K562 (cell line): ENCODE measurements around the gene HCFC1R1. TPM values are rescaled to one million over a fixed set of nuclear protein-coding genes. Genes with fewer than 3 reads are reported as not detected.

Experiments
- ATAC-seq: fragments of 200-7000 bp; cut with Tn5 transposase; 3 replicates; pipeline ENCODE4 v1.9.1; 2020; ENCODE audit warnings: moderate library complexity
- BruUV-seq: library from RNA; stranded (reverse); fragments of 400-500 nt; replicated peaks from 2 replicates; lab custom pipeline; 2021; lab: Mats Ljungman, UMichigan
- CTCF ChIA-PET: fragments of 300-600 bp; formaldehyde crosslinking; extraction: SDS; loops from one replicate; lab custom pipeline; 2021; ENCODE audit warnings: low intra/inter-chr PET ratio; lab: Yijun Ruan, JAX
- POLR2A ChIA-PET: fragments of 300-600, 350-650 bp; sonication (Branson Sonifier 250); formaldehyde crosslinking; extraction: SDS; loops from one replicate; lab custom pipeline; 2021; ENCODE audit warnings: antibody characterized with exemption, inconsistent platforms; lab: Yijun Ruan, JAX
- DNase-seq, 4 experiments: peaks; one replicate each; pipeline versions ENCODE4 v3.0.0 to v3.0.0-alpha.2; 2011 to 2018; ENCODE audit warnings: low spot score in 3 of 4, mixed read lengths in 3 of 4; ENCODE audit errors: extremely low read depth in 1 of 4
- FAIRE-seq: peaks from 2 replicates; lab custom pipeline; 2011; peaks lifted over from hg19 to GRCh38; lab: Jason Lieb, UNC
- H2AFZ ChIP-seq: 2 replicates; pipeline ENCODE4 v1.6.0; 2011; ENCODE audit warnings: low read depth, low read length, control low read depth, inconsistent platforms
- H3K27ac ChIP-seq: fragments of 200-600 bp; 3 replicates; pipeline ENCODE4 v1.8.0; 2011; ENCODE audit warnings: low read depth, mild to moderate bottlenecking, control low read depth, inconsistent platforms, low read length, moderate library complexity, mixed read lengths; ENCODE audit errors: extremely low read depth
- H3K27me3 ChIP-seq, 2 experiments: fragments of 300-600 bp in 1 of 2; 2 replicates in 1 of 2; 3 replicates in 1 of 2; pipeline versions ENCODE4 v1.6.0 to v1.8.0; 2011; ENCODE audit warnings: inconsistent platforms in 2 of 2, low read length in 2 of 2, mild to moderate bottlenecking in 1 of 2, mixed read lengths in 1 of 2, moderate library complexity in 1 of 2; ENCODE audit not compliant: control insufficient read depth in 2 of 2, insufficient read depth in 2 of 2
- H3K36me3 ChIP-seq: fragments of 300-600 bp; 3 replicates; pipeline ENCODE4 v1.8.0; 2011; ENCODE audit warnings: mild to moderate bottlenecking, low read length, inconsistent platforms; ENCODE audit not compliant: control insufficient read depth, insufficient read depth
- H3K4me1 ChIP-seq, 2 experiments: fragments of 200-600 bp in 1 of 2; replicated peaks in 1 of 2; 2 replicates in 1 of 2; 3 replicates in 1 of 2; pipeline versions ENCODE4 v1.5.1 to v1.8.0; 2011; ENCODE audit warnings: inconsistent platforms in 2 of 2, low read length in 2 of 2, mild to moderate bottlenecking in 1 of 2, mixed read lengths in 1 of 2, moderate library complexity in 1 of 2; ENCODE audit not compliant: control insufficient read depth in 2 of 2, insufficient read depth in 2 of 2
- H3K4me2 ChIP-seq: 2 replicates; pipeline ENCODE4 v1.6.1; 2011; ENCODE audit warnings: low read length, control low read depth, inconsistent platforms, mixed read lengths; ENCODE audit not compliant: insufficient read depth
- H3K4me3 ChIP-seq: fragments of 200-600 bp; sonication (generic), shearing (Covaris generic); 2 replicates; pipeline ENCODE4 v1.5.1; 2016; ENCODE audit warnings: control low read depth, inconsistent platforms
- H3K79me2 ChIP-seq: fragments of 200-600 bp; 3 replicates; pipeline ENCODE4 v1.8.0; 2011; ENCODE audit warnings: low read length, inconsistent platforms; ENCODE audit not compliant: control insufficient read depth, insufficient read depth
- H3K9ac ChIP-seq, 2 experiments: 2 replicates each; pipeline versions ENCODE4 v1.6.0 to v1.6.1; 2011; ENCODE audit warnings: low read depth in 2 of 2, low read length in 2 of 2, control low read depth in 1 of 2, inconsistent platforms in 1 of 2, mild to moderate bottlenecking in 1 of 2, mixed read lengths in 1 of 2; ENCODE audit not compliant: insufficient read depth in 1 of 2
- H3K9me1 ChIP-seq: one replicate; pipeline ENCODE4 v1.6.0; 2011; ENCODE audit warnings: inconsistent platforms, mild to moderate bottlenecking, low read length, moderate library complexity; ENCODE audit not compliant: control insufficient read depth, insufficient read depth
- H3K9me3 ChIP-seq: replicated peaks from 2 replicates; pipeline ENCODE4 v1.5.1; 2011; ENCODE audit warnings: low read depth, low read length, inconsistent platforms; ENCODE audit not compliant: control insufficient read depth, insufficient read depth
- H4K20me1 ChIP-seq: replicated peaks from 2 replicates; pipeline ENCODE4 v1.6.1; 2011; ENCODE audit warnings: low read length, inconsistent platforms, mixed read lengths; ENCODE audit not compliant: control insufficient read depth, insufficient read depth
- EGR1 ChIP-seq: fragments of 450-650 bp; conservative IDR thresholded peaks from 2 replicates; pipeline ENCODE4 v1.6.1; 2017; ENCODE audit warnings: mild to moderate bottlenecking
- NKRF ChIP-seq: fragments of 450-650 bp; IDR thresholded peaks from 2 replicates; pipeline ENCODE4 v1.6.1; 2016; ENCODE audit warnings: borderline replicate concordance
- RBM15 ChIP-seq: fragments of 200-400 bp; formaldehyde crosslinking; IDR thresholded peaks from 2 replicates; pipeline ENCODE4 v1.6.1; 2018; ENCODE audit warnings: mild to moderate bottlenecking, low read length, moderate library complexity; ENCODE audit not compliant: insufficient read depth
- TRIM25 ChIP-seq: fragments of 450-650 bp; IDR thresholded peaks from 2 replicates; pipeline ENCODE4 v1.7.0; 2016; ENCODE audit warnings: borderline replicate concordance
- TRIM28 ChIP-seq: fragments of 450-650 bp; IDR thresholded peaks from 2 replicates; pipeline ENCODE4 v1.6.1; 2017
- WGBS: fragments of 100-300 bp; shearing (Covaris generic); methylation state at CpG from one replicate; pipeline ENCODE4 v1.1.6; 2016; ENCODE audit warnings: low coverage, mixed read lengths; ENCODE audit not compliant: insufficient coverage; ENCODE audit errors: missing lambda C conversion rate; 5-methylcytosine and 5-hydroxymethylcytosine counted together
- in situ Hi-C: fragments of 300-500 bp; cut with MboI; formaldehyde crosslinking; loops from 4 replicates; pipeline ENCODE4 v1.15.0; 2018; ENCODE audit warnings: inconsistent platforms, mixed read lengths
- intact Hi-C: fragments of 100-400 bp; cut with micrococcal nuclease; formaldehyde crosslinking; loops from 2 replicates; pipeline ENCODE4 v1.14.2; 2022
- polyA plus RNA-seq, 8 experiments: library from polyadenylated mRNA; depleted of rRNA in 4 of 8; stranded (reverse) in 5 of 8; unstranded in 3 of 8; fragments of >200 nt; fragmentation: Nextera tagmentation in 2 of 8; fragmentation: Illumina TruSeq in 1 of 8; extraction: Ambion mirVana in 2 of 8; extraction: Trizol in 1 of 8; gene quantifications; 2 replicates each; pipeline versions ENCODE4 v1.2.1 to v1.2.3, GENCODE V29; 2011 to 2014; ENCODE audit warnings: inconsistent platforms in 1 of 8, missing spikeins in 1 of 8
- total RNA-seq, 7 experiments: library from RNA; depleted of rRNA in 6 of 7; stranded (reverse); fragments of >200 nt in 6 of 7; fragmentation: Illumina TruSeq in 2 of 7; extraction: Trizol in 2 of 7; gene quantifications; 2 replicates each; pipeline versions ENCODE4 v1.2.1 to v1.2.3, GENCODE V29; 2011 to 2021; ENCODE audit warnings: low replicate concordance in 1 of 7

The HCFC1R1 gene
- total and polyA plus RNA-seq, 9 of the 15 experiments (the other 6 are each of a cell fraction or from before 2014, with no cell fraction given), result 2.2 to 29.0 (median 11.2) TPM

GRCh38 chr16:2981177-2981898, 42.4 kb downstream of the HCFC1R1 start:
- Histone ChIP-seq H3K36me3 (peaks cover 32% of the 10 kb centered on the region; the same call in 2 of the 3 replicates), H3K9ac (peak overlapping the region; percentile 97 to 100), H3K4me2 (peak overlapping the region; percentile 97), H3K9me3 (no peaks in the 10 kb centered on the region), H3K27ac (peak overlapping the region; percentile 99), H3K4me3 (peak overlapping the region; percentile 63), H3K9me1 (no peaks in the 10 kb centered on the region), H3K79me2 (peaks cover 44% of the 10 kb centered on the region), H2AFZ (peak overlapping the region; percentile 72), H4K20me1 (no peaks in the 10 kb centered on the region), H3K27me3 (no peaks in the 10 kb centered on the region), H3K4me1 (peaks cover 19 to 77% of the 10 kb centered on the region in 2 experiments)
- ChIA-PET CTCF (interaction anchor here (0.6 kb wide), 1 partner anchor 1327 kb away, joined by 3 read pairs; no protein-coding TSS in a partner anchor), POLR2A (interaction anchor here (0.6 to 3.5 kb wide), 14 partner anchors 9 to 378 kb away, joined by 3 to 23 read pairs (median 4); partner anchors contain the start of genes FLYWCH2 and PAQR4)
- intact Hi-C loops, result loop anchor here (2.0 to 5.0 kb wide), 3 partner anchors 54 to 109 kb away; no protein-coding TSS in a partner anchor
- no TSS peak for BruUV-seq
- FAIRE-seq (peak; percentile 92), ATAC-seq (peak; percentile 59), DNase-seq (peak; percentile 58 to 89 (median 76))
- 1% methylated on average over 31 of the region's 33 CpGs for WGBS
- in situ Hi-C loops, result no loop called here
- TF ChIP-seq RBM15 (no peak), TRIM25 (0 out of 2 replicates have a peak, but pooled peaks have one; percentile 57), EGR1 (peak; percentile 79), NKRF (0 out of 2 replicates have a peak, but pooled peaks have one; percentile 2), TRIM28 (peak; percentile 94)
